Medulla oblongata (tissue), 1 donor: ENCODE results near the gene ANO6.
"Not testable (repeated sequence)": the region's sequence is repeated elsewhere in the genome, so short reads cannot be mapped to it uniquely, and the experiment has no call there.

Experiments
- DNase-seq: peaks from one replicate; pipeline ENCODE4 v3.0.0-alpha.2; 2015; ENCODE audit errors: extremely low spot score

Gene ANO6

DNA sequence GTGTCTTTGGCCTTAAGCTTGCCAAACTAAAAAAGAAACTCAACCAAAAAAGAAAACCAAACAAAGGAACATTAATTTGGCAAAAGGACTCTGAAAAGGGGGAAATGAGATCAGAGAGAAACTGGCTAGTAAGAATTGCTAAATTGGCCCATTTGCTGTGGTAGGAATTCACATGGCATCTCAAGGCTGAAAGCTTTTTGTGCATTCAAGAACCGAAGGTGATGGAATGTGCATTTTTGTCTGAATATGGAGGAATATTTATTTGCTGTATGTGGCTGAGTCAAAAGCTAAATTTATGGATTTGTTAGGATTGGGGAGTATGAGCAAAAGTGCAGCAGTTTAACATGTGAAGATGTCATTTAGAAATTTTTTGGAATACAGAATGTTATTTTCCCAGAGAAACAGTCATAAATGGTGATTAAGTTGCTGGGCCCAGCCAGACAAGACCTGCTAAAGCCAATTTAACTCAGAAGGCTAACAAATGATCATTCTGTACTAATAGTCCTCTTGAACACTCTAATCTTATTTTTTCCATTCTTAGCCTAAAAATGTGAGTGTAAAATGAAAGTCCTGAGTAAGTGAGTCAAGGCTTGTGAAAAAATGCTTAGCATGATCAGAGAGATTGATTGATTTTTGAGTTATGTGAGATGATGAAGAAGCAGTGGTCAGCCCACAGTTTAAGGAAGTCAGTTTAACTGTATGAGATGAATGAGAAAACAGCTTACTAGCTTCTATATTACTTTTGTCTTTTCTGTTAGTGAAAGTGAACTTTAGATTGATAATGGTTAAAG lies 94.1 kb downstream of the ANO6 start:
- peak; percentile 26 for DNase-seq

DNA sequence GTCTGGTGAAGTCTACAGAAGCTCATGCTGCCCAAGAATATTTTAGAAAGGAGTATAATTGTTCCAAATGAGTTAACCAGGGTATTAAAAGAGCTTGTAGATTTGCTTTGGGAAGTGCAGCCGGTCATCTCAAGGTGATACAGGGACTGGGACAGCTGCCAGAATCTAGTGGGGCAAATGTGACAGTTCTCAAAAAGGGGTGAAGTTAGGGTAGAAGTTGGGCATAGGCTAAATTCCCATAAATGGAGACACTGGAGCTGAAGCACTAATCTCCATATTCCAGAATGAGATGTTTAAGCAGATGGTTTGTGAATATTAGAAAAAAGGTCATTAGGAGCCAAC lies 94.7 kb downstream of the ANO6 start:
- no peak for DNase-seq

DNA sequence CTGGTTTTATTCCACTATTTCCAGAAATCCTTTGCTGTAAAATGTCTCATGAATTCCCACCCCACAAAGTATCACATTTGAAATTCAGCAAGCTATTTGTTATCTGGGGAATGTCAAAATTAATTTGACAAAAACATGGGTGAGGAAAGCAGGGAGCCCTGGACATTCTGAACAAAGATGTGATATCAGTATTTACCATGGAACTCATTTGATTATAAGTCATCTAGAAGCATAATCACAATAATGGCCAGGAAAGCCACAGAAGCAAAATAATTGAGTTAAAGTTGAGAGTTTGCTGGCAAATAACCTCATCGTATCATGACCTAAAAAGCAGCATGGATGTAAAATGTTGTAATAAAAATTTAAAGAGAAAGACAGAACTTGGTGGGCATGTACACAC lies 96.1 kb downstream of the ANO6 start:
- DNase-seq, result no peak

DNA sequence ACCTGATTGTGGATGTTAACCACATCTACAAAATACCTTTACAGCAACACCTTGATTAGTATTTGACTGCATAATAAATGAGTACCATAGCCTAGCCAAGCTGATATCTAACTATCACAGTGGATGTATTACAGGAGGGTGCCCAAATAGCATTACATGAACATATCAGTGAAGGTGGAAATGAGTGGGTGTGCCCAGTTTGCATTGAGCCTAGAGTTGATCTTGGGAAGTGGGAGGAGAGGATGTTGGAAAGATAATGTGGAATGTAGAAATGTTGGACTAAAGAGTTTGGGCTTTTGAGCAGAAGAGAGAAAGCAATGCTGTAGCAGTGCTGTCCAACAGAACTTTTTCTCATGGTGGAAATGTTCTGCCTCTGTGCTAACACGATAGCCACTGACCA lies 98.9 kb downstream of the ANO6 start:
- no peak for DNase-seq

DNA sequence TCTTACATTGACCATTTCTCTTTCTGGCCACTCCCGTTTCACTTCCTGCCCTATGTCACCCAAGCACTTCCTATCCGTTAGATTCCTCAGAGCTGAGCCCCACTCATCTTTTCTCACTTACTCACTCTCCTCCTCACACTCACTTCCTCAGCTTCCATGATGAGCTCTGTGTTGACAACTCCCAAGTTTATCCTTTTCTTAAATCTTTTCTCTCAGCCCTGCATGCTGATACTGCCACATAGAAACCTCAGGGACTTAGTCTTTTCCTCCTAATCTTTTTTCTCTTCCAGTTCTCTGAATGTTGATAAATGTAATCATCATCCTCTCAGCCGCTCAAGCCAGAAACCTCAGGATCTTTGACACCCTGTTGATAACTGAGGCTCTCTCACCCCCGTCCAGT lies 99.6 kb downstream of the ANO6 start:
- DNase-seq, result no peak

DNA sequence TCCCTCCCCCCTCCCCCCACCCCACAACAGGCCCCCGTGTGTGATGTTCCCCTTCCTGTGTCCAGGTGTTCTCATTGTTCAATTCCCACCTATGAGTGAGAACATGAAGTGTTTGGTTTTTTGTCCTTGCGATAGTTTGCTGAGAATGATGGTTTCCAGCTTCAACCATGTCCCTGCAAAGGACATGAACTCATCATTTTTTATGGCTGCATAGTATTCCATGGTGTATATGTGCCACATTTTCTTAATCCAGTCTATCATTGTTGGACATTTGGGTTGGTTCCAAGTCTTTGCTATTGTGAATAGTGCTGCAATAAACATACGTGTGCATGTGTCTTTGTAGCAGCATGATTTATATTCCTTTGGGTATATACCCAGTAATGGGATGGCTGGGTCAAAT lies 101.4 kb downstream of the ANO6 start:
- DNase-seq, result not testable (repeated sequence)

DNA sequence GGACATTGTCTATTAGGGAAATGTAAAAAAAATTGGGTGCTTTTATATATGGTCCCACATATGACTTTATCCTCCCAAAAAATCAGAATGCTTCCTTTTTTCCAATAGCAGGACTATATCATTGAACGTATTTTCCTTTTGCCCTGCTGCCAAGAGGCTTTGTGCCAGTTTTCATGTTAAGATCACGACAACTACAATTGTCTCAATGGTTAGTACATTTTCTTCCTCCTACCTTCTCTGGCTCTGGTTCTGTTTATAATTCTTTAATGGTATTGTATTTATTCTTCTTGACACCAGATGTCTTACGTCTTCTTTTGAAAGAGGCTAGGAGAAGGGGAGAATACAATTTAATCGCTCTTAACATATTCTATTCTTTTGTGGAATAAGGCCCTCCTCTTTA lies 106.9 kb downstream of the ANO6 start:
- no peak for DNase-seq

DNA sequence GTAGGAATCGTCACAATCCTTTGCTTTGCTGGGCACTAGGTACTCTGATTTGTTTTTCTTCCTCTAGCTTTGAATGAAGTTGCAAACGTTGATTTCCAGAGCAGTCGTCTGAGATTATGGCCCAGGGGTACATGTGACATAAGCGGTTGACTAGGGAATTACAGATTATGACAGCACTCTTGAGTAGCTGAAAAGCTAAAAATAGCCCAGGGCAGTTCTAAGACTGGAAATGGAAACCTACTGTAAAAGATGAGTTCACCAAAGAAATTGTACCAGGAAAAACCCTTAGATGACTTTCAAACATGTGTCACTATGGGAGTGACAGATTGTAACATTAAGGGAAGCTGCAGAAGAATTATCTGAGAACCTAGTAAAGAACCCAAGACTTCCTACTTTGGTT lies 108.5 kb downstream of the ANO6 start:
- DNase-seq, result no peak

DNA sequence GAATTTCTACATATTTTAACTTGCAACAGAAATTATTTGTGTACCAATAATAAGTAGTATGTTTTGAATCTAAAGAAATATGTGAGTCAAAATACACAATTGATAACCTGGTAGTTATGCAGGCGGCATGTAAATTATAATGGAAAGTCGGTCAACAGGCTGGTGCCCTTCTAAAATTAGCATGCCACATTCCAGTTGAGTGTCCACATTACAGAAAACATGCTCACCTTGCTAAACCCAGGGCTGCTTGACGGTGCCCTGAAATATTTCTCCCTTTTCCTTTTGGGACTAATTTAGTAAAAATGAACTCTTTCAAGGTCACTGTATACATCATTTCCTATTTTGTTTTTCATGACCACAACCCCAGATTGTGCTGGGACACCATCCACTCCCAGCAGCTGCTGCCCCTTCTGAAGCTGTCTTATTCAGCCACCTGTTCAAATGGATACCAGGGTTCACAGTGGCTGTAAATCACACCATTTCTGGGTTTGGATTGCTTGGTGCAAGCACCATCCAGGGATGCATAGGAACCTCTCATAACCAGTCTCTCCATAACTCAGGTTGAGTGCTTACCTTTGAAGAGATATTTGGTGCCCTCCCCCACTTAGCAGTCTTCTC lies 110.6 kb downstream of the ANO6 start:
- DNase-seq, result no peak

DNA sequence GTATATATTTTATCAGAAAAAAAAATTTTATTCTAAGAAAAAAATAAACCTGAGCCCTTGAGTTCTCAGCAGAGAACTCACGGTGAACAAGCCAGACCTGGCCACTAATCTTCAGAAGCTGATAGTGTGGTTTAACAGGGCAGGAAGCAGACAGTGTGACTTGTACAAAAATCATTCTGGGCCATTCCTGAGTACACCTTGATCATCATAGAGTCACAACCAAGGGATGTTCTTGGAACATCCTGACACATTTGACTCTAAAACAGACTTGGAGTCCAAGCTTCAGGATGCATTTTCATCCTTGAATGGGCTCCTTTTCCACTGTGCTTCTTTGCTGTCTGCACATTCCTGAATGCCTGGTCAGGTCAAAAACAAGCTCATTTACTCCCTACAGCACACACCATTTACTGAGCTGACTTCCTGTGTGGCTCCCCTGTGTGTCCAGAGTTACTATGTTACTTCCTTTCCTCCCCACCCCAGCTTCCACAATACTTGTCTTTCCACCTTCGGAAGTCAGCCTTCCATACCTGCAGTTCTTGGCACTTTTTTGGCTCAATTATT lies 112.0 kb downstream of the ANO6 start:
- no peak for DNase-seq

DNA sequence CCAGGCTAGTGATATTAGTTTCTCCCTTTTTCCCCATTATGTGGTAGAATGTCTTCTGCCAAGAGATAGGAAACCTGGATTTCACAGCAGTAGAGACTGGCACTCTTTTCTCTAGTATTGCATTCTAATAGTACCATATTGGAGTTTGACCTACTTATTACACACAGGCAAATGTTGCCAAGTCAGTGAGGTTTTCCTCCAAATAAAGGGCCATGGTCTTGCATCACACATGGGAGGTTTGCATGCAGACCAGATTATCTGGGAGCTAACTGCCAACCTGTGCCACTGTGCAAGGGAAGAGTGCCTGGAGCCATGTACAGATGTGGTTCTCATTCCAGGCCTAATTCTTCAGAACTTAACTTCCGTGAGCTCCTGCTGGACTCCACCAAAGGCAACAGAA lies 113.3 kb downstream of the ANO6 start:
- no peak for DNase-seq

DNA sequence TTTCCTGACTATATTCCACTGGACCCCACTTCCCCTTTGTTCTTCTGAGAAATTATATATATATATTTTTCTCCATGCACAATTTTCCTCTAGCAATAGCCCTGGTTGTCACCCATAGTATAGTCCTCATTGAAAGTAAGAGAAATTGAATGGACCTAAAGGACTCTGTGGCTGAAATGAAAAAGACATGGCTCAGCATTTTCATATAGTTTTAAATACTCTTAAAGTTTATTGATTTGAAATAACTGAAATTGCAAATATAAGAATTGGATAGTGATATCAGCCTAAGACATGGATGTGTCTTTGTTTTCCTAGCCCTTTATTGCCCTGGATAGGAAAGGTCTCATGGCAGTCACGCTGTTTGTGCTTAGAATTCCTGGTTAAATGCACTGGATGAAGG lies 113.8 kb downstream of the ANO6 start:
- no peak for DNase-seq

DNA sequence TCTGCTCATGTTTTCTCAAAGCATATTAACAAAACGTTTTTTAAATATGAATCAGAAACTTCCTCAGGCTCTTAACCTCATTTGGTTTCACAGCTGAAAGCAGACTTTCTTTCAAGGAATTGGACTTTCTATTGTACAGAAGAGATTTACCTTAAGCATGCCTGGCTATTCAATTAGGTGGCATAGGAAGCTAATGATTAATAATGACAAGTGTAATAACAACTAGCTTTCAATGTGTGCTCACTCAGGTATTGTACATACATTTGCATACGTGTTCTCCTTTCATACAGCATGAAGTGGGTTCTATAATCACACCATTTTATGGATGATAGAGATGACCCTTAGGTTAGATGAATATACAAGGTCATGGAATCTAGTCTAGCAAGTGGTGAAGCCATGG lies 115.7 kb downstream of the ANO6 start:
- DNase-seq, result no peak

DNA sequence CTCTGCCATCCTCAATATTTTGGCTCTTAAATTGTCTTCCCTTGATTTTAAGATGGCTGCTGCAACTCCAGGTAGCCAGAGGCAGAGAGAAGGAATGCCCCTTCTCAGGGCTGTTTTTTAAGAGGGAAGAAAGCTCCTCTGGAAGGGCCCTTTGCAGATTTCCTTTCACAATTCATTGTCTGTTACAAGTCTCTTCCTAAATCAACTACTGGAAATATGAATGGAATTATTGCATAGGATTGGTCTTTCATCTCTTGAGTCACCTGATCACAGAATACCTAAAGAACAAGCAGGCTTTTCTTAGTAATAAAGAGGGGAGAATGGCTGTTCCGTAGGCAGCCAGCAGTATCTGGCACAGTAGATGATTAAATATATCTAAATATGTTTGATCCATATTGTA lies 118.5 kb downstream of the ANO6 start:
- DNase-seq, result no peak

DNA sequence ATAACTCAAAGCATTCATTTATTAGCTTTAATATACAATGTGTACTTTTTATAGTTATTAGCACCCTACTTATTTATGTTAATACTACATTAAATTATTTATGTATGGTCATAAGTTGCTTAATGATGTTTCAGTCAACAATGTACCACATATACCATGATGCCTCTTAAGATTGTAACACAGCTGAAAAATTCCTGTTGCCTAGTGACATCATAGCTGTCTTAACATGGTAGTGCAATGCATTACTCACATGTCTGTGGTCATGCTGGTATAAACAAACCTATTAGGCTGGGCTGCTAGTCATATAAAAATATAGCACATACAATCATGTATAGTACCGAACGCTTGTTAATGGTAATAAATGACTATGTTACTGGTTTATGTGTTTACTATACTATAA lies 120.4 kb downstream of the ANO6 start:
- DNase-seq, result no peak

DNA sequence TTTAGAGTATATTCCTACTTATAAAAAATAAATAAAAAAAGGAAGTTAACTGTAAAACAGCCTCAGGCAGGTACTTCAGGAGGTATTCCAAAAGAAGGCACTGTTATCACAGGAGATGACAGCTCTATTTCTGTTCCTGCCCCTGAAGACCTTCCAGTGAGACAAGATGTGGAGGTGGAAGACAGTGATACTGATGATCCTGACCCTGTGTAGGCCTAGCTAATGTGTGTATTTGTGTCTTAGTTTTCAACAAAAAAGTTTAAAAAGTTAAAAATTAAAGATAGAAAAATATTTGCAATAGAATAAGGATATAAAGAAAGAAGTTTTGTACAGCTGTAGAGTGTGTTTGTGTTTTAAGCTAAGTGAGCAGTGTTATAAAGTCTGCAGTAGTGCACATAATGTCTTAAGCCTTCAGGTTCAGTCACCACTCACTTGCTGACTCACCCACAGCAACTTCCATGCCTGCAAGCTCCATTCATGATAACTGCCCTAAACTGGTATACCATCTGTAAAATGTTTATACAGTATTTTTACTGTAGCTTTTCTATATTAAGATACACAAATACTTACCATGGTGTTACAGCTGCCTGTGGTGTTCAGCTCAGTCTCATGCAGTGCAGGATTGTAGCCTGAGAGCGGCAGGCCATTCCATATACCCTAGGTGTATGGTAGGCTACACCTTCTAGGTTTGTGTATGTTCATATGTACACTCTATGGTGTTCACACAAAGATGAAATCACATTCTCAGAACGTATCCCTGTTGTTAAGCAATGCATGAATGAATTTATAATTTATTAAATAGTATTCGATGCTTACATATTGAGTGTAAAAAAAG lies 121.1 kb downstream of the ANO6 start:
- no peak for DNase-seq

DNA sequence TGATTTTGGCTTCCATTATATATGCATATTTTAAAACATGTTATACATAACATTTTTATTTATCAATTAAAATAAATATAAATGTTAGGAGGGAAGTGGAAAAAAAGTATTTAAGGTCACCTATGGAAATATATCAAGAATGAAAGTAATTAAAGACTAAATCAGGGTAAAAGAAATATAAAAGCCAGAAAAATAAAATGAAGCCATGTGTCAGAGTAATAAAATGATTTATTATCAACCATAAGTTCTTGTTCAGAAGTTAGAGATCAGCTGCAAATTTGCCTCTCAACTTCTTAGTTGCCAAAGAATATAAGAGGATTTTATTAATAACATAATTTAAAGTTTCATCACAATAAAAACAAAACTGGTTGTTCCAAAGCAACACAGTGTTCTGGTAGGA lies 121.9 kb downstream of the ANO6 start:
- no peak for DNase-seq

DNA sequence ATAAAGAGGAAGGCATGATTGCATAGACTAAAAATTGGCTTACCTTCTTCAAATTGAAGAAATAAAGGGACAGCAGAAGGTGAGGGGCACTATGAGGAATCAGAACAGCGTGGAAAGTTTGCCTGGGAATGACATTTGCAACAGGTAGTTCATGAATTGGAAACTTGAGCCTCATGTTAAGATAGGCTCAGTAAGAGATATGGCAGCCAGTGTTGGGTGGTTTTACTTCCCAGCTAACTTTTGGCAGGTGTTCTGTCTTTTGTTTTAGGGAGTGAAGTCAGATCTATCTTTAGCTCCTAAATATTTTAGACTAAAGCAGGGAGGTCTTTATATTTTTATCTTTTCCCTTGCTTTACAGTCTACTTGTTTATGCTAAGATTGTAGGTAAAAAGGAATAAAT lies 122.4 kb downstream of the ANO6 start:
- DNase-seq, result no peak

DNA sequence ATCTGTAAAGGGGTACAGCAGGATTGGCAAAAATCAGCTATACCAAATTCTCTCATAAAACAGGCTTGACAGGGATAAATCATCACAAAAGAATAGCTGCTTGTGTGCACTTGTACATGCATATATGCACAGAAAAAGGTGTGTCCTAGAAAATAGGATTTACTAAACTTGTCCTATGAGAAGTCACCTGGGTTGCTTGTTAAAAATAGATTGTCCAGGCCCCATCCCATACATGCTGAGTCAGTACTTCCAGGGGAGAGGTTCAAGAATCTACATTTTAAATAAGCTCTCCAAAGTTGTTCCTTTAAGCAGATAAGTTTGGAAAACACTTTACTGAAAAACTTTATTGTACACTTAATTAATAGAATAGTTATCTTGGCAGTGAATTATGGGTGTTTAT lies 123.1 kb downstream of the ANO6 start:
- no peak for DNase-seq

DNA sequence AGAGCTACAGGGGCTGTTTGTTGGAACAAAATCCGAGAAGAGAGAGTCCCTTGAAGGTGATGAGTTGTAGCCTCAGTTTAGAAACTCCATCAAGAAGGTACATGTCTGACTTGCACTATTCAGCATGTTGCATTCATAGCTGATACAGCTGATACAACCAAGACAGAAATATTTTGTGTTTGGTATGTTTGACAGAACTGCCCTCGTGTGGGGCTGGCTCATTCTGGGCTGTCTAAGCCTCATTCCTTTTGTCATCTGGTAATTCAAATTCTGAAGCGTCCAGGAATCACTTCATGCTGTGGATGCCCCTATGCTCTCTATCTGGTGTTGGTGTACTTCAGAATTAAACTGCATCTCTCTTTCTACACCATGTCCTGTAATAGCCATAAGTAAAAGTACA lies 126.3 kb downstream of the ANO6 start:
- DNase-seq, result no peak

DNA sequence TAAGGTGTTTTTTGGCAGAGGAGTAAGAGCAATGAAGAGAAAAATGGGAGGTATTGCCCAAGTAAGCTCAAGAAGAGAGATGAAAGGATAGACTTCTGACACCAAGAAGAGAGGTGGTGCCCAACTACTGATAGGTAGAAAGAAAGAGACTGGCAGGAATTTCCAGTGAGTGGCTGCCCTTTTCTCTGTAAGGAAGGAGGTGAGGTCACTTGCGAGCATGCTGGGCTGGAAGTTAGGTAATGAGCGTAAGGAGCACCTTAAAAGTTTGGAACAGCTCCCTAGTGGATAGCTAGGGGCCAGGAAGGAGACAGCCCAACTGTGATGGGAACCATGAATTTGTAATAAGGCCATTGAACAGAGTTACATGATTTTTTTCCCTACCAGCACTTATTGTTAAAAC lies 127.0 kb downstream of the ANO6 start:
- no peak for DNase-seq

DNA sequence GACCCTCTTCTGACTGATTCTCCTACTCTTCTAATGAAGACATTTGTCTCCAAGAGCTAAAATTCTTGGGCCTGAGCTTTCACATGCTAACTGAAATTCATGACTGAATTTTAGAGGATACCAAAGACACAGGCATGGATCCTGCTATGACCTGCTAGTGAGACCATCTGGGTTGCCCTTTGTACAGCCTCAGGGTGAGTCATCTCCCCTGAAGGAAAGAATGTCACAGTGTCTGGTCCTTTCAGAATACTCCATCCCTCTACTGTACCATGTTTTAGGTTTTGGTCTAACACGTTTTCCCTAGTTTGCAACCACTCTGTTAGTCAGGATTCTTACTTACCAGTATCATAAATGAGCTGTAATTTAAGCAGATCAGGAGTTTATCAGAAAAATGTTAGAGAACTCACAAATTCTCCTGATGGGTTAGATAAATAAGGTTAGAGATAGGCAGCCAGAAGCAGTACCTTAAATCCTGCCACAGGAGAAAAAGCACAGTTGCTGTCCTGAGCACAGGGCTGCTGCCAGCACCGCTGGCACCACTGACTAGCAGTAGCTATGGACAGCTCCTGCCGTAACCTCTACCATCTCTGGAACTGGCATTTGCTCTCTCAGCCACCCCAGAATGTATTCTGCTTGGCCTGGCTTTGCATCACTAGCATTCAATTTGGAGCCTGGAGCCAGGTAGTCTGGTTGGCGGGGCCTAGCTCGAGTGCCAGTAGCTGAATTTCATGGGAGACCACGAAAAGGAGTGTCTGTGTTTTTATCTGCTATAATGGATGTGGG lies 127.6 kb downstream of the ANO6 start:
- DNase-seq, result no peak
